Endothelial cell (in vitro differentiated cells): Measurements from ENCODE around the gene FAM111A. TPM values are rescaled to one million over a fixed set of nuclear protein-coding genes. Genes with fewer than 3 reads are reported as not detected.
"Not testable (repeated sequence)": the region's sequence is repeated elsewhere in the genome, so short reads cannot be mapped to it uniquely, and the experiment has no call there.

Experiments used
- DNase-seq: peaks from one replicate; pipeline ENCODE4 v3.0.0; 2021; ENCODE audit warnings: low spot score
- H3K27ac Mint-ChIP-seq: one replicate; pipeline ENCODE4 v1.8.0; 2021; ENCODE audit warnings: mixed read lengths, inconsistent platforms; ENCODE audit not compliant: unreplicated experiment
- H3K27me3 Mint-ChIP-seq: one replicate; pipeline ENCODE4 v1.8.0; 2021; ENCODE audit warnings: mild to moderate bottlenecking, moderate library complexity, mixed read lengths, inconsistent platforms; ENCODE audit not compliant: unreplicated experiment
- H3K36me3 Mint-ChIP-seq: one replicate; pipeline ENCODE4 v1.8.0; 2021; ENCODE audit warnings: mild to moderate bottlenecking, low read depth, mixed read lengths, inconsistent platforms; ENCODE audit not compliant: unreplicated experiment
- H3K4me1 Mint-ChIP-seq: one replicate; pipeline ENCODE4 v1.8.0; 2021; ENCODE audit warnings: mild to moderate bottlenecking, mixed read lengths, inconsistent platforms; ENCODE audit not compliant: unreplicated experiment
- H3K4me3 Mint-ChIP-seq: one replicate; pipeline ENCODE4 v1.8.0; 2021; ENCODE audit warnings: mild to moderate bottlenecking, mixed read lengths, inconsistent platforms; ENCODE audit not compliant: unreplicated experiment
- H3K9me3 Mint-ChIP-seq: one replicate; pipeline ENCODE4 v1.8.0; 2021; ENCODE audit warnings: mixed read lengths, inconsistent platforms; ENCODE audit not compliant: unreplicated experiment
- long read RNA-seq: library from polyadenylated mRNA; unstranded; transcript quantifications from one replicate; pipeline ENCODE4 v2.0.0, GENCODE V29; 2020; ENCODE audit not compliant: unreplicated experiment
- total RNA-seq: library from RNA; stranded (reverse); fragmentation: NEBNext Ultra II Directional; extraction: Animal tissue kit (Norgen Biotek cat#: 25700); gene quantifications from one replicate; pipeline ENCODE4 v1.2.1, GENCODE V29; 2021; ENCODE audit not compliant: unreplicated experiment
- TF ChIP-seq, protein P1 (sequence below): fragments of 200-600 bp; sonication (generic); IDR thresholded peaks from one replicate; pipeline ENCODE4 v1.5.0; 2021; ENCODE audit warnings: antibody characterized with exemption; ENCODE audit not compliant: unreplicated experiment

FAM111A gene, protein sequence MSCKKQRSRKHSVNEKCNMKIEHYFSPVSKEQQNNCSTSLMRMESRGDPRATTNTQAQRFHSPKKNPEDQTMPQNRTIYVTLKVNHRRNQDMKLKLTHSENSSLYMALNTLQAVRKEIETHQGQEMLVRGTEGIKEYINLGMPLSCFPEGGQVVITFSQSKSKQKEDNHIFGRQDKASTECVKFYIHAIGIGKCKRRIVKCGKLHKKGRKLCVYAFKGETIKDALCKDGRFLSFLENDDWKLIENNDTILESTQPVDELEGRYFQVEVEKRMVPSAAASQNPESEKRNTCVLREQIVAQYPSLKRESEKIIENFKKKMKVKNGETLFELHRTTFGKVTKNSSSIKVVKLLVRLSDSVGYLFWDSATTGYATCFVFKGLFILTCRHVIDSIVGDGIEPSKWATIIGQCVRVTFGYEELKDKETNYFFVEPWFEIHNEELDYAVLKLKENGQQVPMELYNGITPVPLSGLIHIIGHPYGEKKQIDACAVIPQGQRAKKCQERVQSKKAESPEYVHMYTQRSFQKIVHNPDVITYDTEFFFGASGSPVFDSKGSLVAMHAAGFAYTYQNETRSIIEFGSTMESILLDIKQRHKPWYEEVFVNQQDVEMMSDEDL
- 30.8 TPM for total RNA-seq
- long read RNA-seq, partial matches to known transcripts: 0 of 5 reads
- long read RNA-seq, other reads (novel, unspliced or antisense): 5 of 5 reads

DNA sequence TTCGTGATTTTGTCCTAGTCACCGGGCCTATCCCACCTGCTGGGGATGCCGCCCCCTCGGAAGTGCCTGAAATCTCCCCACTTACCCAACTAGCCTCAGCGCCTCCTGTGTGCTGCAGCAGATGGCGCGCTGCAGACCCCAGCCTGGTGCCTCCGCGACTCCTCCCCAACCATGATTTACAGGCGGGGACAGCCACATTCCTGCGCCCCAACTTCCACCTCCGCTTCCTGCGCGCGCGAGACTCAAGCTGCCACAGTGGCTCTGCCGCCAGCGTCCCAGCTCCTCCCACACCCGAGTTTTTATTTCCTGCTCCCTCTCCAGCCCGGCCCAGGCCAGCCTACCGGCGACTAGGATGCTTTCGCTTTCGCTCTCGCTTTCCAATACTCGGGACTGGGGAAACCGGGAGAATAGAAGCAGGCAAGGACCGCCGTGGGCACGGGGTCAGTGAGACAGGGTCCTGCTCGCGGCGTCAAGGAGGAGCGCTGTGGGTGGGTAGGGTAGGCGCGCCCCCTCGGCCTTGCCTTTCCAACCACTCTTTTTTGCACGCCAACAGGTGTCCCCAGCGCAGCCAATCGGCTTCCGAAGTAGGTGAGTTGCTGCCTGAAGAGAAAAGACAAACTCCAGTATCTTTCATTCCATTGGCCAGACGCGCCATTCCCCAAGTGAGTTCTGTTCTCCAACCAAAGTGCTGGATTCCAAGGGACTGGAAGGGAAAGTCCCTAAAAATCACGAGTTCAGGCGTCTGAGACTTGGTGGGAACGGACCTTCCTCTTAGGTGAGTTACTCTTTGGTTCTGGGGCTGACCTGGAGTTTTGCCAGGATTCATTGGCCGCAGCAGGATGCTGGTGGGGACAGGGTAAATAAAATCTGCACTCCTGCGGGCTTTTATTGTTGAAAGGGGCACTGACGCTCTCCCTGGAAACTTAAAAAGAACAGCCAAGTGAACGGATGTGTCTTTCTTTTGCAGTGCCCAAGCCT lies at the start of gene FAM111A:
Gene FAM111A, plus strand, starts transcription at position 327 of the 978 bp plus-strand sequence. CDS start 6,017 bp downstream, outside the sequence.
- peaks cover 5% of the 10 kb centered on the region for H3K36me3 Mint-ChIP-seq
- H3K4me3 Mint-ChIP-seq: peak within 1 kb of the TSS; percentile 94
- H3K27me3 Mint-ChIP-seq: peaks cover 3% of the 10 kb centered on the region
- no peaks in the 10 kb centered on the region for H3K9me3 Mint-ChIP-seq
- peaks cover 22% of the 10 kb centered on the region for H3K4me1 Mint-ChIP-seq
- TF ChIP-seq, protein P1, sequence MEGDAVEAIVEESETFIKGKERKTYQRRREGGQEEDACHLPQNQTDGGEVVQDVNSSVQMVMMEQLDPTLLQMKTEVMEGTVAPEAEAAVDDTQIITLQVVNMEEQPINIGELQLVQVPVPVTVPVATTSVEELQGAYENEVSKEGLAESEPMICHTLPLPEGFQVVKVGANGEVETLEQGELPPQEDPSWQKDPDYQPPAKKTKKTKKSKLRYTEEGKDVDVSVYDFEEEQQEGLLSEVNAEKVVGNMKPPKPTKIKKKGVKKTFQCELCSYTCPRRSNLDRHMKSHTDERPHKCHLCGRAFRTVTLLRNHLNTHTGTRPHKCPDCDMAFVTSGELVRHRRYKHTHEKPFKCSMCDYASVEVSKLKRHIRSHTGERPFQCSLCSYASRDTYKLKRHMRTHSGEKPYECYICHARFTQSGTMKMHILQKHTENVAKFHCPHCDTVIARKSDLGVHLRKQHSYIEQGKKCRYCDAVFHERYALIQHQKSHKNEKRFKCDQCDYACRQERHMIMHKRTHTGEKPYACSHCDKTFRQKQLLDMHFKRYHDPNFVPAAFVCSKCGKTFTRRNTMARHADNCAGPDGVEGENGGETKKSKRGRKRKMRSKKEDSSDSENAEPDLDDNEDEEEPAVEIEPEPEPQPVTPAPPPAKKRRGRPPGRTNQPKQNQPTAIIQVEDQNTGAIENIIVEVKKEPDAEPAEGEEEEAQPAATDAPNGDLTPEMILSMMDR: no peak
- DNase-seq: peak; percentile 80
- peak within 1 kb of the TSS; percentile 88 for H3K27ac Mint-ChIP-seq

DNA sequence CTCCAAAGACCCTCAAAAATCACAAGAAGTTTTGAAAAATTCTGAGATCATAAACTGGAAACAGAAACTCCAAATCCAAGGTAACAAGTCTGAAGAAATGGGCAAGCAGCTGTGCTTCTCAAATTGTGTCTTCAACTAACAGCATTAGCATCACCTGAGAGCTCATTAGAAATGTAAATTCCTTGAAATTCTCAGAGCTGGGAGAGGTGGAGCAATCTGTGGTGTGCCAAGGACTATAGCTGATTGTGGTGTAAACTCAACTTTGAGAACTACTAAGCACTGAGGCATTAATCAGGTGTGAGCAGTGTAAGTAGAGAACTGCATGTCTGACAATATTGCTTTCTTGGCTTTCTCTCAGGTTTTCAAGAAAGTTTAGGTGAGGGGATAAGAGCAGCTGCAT lies 49.1 kb upstream of the FAM111A start:
- H3K9me3 Mint-ChIP-seq, DNase-seq, H3K27ac Mint-ChIP-seq, H3K27me3 Mint-ChIP-seq, H3K4me1 Mint-ChIP-seq, H3K4me3 Mint-ChIP-seq, H3K36me3 Mint-ChIP-seq: not testable (repeated sequence)

DNA sequence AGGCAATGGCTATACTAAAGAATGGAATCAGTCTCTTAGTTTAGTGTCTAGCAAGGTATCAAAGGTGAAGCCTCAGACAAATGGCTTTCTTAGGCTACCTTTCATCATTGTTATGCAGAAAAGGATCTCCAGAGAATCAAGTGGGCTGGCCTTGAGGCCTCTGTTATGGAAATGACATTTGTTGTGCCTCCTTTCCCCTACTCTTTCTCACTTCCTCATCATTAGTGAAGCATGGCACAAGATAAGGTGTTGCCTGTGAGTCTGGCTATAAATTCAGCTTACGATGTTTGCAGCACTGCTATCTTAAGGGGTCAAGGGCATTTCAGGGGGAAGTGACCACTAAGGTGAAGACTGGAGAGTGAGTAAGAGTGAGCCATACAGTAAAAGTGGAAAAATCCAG lies 47.4 kb upstream of the FAM111A start:
- not testable (repeated sequence) for H3K36me3 Mint-ChIP-seq, H3K9me3 Mint-ChIP-seq, H3K27ac Mint-ChIP-seq, DNase-seq, H3K27me3 Mint-ChIP-seq, H3K4me3 Mint-ChIP-seq, H3K4me1 Mint-ChIP-seq

DNA sequence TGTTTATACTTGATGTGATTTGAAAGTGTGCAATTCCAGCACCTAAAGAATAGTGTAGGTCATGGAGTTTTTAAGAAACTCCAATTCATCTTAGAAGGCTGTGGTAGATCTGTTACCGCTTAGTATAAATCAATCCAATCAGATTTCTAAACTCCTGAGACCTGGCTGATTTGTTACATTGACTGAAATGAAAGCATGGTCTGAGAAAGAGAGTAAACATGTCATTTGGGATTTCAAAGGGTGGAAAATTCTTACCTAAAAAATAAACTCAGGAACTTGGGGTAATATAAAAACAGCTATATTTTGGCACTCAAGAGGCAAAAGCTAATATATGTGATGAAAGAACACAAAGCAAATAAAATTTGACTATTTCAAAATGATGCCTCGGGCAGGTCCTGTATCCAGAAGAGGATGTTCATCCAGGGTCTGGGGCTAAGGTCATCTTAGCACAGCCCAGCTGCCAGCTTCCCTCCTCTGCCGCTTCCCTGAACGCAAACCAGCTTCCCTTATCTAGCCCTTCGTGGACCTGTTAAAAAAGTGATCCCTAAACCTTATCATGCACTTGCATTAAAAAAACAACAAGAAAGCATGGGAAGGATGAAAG lies 46.6 kb upstream of the FAM111A start:
- DNase-seq, H3K36me3 Mint-ChIP-seq, H3K27me3 Mint-ChIP-seq, H3K27ac Mint-ChIP-seq, H3K4me1 Mint-ChIP-seq, H3K4me3 Mint-ChIP-seq, H3K9me3 Mint-ChIP-seq: not testable (repeated sequence)

DNA sequence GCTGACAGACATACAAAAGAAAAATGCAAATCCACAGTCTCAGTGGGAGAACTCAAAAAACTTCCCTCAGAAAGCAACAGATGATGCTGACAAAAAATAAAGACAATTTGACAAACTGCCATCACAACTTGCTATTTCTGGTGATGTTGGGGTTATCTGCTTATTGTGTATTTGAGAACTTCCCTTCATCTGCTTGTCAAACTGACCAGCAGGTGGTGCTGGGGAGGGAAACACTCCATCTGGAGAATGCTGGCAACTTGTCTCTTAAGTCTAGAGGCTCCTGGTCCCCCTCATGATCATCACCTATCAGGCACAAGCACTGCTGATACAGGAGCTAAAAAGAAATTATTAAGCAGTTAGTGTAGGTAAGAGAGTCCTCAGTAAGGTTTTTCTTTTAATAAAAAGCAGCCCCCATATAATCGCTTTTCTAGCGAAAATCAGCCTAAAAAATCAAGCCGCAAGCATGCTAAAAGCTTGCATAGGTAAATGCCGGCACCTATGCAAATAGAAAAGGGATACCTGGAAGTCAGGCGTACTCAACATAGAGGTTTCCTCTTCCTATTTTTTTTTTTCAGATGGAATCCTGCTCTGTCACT lies 45.4 kb upstream of the FAM111A start:
- no peaks in the 10 kb centered on the region for H3K9me3 Mint-ChIP-seq
- H3K27ac Mint-ChIP-seq: no peak overlapping the region
- TF ChIP-seq, protein P1: peak; percentile 44
- H3K36me3 Mint-ChIP-seq: no peaks in the 10 kb centered on the region
- no peaks in the 10 kb centered on the region for H3K4me1 Mint-ChIP-seq
- peak; percentile 65 for DNase-seq
- no peak overlapping the region for H3K4me3 Mint-ChIP-seq
- H3K27me3 Mint-ChIP-seq: peaks cover 2% of the 10 kb centered on the region

DNA sequence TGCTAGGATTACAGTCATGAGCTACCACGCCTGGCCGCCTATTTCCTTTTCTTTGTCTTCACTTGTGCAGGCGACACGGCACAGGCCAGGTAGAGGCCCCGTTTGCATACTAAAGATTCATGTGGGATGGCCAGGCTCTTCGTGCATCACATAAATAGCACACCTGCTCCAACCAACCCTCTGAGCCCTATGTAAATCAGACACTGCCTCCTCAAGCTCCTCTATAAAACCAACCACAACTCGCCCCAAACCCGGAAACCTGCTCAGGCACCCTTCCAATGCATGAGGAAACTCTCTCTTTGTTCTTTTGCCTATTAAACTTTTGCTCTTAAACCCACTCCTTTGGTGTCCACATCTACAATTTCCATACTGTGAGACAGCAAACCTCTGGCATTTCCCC lies 44.7 kb upstream of the FAM111A start:
- not testable (repeated sequence) for H3K27me3 Mint-ChIP-seq, H3K4me3 Mint-ChIP-seq, DNase-seq, H3K4me1 Mint-ChIP-seq, H3K36me3 Mint-ChIP-seq, H3K9me3 Mint-ChIP-seq, H3K27ac Mint-ChIP-seq
